HG03520 (cell line): ENCODE measurements around the gene SLC52A1.
"Not testable (repeated sequence)": the region's sequence is repeated elsewhere in the genome, so short reads cannot be mapped to it uniquely, and the experiment has no call there.

Experiments
- ATAC-seq: cut with Tn5 transposase; IDR thresholded peaks from one replicate; pipeline ENCODE4 v1.9.1; 2021; ENCODE audit warnings: mild to moderate bottlenecking, moderate library complexity; ENCODE audit not compliant: unreplicated experiment

Gene SLC52A1

DNA sequence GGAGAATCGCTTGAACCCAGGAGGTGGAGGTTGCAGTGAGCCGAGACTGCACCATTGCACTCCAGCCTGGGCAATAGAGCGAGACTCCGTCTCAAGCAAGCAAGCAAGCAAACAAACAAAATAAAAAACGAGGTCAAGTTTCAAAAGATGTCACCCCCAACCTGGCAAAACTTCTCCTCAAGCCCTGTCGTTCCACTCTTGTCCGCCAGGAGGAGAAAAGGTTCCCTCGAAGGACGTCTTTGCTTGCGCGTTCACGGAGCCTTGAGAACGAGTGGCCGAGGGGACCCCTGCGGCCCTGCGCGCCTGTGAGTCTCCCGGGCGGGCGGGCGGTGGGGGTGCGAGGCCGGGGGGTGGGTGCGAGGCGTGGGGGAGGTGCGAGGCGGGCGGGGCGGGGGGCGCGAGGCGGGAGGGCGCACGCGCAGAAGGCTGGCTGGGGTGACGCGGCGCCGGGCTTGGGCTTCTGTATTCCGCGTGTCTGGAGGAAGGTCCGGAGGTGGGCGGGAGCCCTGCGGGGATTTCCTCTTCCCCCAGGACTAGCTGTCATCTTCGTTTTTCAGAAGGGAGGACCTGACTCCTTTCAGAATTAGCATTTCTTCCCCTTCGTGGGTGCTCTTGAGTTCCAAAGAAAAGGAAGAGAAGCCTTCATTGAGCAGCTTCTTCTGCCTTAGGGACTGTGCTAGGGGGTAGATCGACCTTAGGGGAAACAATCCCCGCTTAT, 3.7 kb downstream of the SLC52A1 start:
- peak; percentile 63 for ATAC-seq

DNA sequence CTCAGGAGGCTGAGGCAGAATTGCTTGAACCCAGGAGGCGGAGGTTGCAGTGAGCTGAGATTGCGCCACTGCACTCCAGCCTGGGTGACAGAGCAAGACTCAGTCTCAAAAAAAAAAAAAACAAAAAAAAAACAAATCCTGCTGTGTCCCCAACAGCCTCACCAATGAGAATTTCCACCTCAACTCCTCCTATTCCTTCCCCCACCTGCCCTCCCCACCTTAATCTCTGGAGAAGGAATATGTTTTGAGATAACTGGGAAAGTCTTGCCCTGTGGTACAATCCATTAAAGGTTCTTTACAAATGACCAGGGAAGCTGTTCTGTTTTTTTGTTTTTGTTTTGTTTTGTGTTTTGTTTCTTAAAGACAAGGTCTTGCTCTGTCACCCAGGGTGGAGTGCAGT, 5.1 kb downstream of the SLC52A1 start:
- ATAC-seq = not testable (repeated sequence)

DNA sequence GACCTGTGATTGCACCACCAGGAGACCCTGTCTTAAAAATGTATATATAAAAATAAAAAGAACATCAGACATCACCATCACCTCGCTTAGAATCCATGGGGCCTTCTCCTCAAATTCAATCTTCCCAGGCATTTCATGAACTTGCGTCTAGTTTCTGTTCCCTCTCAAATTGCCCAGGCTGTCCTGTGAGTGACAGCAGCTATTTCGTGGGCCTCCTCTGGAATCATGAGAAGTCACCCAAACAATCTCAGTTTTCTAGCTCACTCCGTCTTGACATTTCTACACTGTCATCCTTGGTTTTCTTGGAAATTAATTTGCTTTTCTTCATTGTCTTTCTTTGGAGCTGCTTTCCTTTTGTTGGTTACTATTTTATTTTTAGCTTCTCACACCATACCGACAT, 7.3 kb downstream of the SLC52A1 start:
- no peak for ATAC-seq

DNA sequence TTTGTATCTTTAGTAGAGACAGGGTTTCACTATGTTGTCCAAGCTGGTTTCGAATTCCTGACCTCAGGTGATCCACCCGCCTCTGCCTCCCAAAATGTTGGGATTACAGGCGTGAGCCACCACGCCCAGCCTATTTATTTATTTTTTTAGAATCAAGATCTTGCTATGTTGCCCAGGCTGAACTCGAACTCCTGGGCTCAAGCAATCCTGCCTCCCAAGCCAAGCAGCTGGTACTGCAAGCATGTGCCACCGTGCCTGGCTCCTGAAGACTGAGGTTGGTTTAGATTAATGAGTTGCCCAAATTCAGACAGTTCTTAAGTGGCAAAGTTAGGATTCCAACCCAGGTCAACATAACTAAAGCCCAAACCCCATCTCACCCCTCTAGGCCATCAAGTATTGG, 7.9 kb downstream of the SLC52A1 start:
- ATAC-seq = no peak

DNA sequence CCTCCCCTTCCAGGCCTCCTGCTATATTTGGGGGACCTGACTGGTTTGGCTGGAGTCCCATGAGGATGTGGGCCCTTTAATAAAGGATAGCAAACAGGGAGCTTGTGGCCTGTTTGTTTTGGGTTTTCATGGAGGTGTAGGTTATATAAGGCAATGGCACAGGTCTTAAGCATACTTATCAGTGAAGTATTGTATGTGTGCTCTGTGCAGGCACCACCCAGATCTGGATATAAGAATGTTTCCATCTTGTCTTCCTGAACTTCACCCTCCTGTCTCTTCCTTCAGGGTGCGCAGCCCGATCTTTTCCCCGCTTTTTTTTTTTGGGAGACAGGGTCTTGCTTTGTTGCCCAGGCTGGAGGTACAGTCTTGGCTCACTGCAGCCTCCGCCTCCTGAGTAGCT, 10.6 kb downstream of the SLC52A1 start:
- ATAC-seq = no peak

DNA sequence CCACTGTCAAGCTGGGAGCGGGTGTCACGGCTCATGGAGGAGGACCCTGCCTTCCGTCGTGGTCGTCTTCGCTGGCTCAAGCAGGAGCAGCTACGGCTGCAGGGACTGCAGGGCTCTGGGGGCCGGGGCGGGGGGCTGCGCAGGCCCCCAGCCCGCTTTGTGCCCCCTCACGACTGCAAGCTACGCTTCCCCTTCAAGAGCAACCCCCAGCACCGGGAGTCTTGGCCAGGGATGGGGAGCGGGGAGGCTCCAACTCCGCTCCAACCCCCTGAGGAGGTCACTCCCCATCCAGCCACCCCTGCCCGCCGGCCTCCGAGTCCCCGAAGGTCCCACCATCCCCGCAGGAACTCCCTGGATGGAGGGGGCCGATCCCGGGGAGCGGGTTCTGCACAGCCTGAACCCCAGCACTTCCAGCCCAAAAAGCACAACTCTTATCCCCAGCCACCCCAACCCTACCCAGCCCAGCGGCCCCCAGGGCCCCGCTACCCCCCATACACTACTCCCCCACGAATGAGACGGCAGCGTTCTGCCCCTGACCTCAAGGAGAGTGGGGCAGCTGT, 11.6 kb downstream of the SLC52A1 start:
- no peak for ATAC-seq

DNA sequence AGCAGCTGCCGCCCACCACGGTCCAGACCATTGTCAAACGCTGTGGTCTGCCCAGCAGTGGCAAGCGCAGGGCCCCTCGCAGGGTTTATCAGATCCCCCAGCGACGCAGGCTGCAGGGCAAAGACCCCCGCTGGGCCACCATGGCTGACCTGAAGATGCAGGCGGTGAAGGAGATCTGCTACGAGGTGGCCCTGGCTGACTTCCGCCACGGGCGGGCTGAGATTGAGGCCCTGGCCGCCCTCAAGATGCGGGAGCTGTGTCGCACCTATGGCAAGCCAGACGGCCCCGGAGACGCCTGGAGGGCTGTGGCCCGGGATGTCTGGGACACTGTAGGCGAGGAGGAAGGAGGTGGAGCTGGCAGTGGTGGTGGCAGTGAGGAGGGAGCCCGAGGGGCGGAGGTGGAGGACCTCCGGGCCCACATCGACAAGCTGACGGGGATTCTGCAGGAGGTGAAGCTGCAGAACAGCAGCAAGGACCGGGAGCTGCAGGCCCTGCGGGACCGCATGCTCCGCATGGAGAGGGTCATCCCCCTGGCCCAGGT, 13.0 kb downstream of the SLC52A1 start:
- no peak for ATAC-seq

DNA sequence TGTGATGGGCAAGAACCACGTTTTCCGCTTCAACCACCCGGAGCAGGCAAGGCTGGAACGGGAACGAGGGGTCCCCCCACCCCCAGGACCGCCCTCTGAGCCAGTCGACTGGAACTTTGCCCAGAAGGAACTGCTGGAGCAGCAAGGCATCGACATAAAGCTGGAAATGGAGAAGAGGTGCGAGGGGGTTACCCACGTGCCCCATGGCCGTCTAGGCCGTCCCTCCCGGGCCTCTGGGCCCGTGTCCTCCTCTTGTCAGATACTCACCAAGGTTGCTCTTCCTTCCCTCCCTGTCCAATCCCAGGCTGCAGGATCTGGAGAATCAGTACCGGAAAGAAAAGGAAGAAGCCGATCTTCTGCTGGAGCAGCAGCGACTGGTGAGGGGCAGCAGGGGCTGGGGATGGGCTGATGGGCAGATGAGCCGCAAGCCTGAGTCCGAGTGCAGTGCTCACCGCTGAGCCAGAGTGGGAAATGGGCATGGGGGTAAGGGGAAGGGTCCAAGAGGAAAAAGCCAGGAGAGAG, 14.7 kb downstream of the SLC52A1 start:
- no peak for ATAC-seq

DNA sequence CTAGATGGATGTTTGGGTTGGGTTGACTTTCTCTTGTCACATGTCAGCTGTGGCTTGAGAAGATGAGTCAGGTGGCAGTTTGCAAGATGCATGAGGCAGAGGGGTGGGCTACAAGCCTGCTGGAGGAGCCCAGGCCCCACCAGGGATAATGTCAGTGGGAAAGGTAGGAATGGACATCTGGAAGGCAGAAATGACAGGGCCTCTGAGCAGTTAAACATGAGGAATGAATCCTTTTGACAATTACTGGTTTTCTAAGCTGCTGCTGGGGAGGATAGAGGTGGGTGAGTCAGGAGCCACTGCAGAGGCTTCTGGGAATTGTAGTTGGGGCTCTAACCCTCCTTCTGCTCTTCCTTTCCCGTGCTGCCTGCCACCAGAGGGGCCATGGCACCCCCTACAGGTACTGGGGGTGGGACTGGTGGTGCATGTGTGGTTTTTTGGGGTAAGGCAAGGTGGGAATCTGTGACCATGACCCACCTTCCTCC, 15.7 kb downstream of the SLC52A1 start:
- ATAC-seq = no peak

DNA sequence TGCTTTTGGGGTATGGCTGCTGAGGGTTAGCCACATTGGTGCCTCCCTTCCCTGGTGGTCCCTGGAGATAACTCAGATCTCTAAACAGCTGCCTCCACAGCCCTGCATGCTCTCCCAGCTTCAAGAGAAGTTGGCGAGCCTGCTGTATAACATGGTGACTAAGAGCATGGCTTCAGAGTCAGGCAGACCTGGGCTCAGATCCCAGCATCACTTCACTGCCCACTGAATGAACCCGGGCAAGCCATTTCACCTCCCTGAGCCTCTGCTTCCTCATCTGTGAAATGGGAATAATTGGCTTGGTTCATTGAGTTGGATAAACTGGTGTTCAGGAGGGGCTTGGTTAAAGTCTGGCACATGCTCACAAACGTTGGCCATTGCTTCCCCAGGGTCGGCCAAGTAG, 20.9 kb downstream of the SLC52A1 start:
- no peak for ATAC-seq

DNA sequence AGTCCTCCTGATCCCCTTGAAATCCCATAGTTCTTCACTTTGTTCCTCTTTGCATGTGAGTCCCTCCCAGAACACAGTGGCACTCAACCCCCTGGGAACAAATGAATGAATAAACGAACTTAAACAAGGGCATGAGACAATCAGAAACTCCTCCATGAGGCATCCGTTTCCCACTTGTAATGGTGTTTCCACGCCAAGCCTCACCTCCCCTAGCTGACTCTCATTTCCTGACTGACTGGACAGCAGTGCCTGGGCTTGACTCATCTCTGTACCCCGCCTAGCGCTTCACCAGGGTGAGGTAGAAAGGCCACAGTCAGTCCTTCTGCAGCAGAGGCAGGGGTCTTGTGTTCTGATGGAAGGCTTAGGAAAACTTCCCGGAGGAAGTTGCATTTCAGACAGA, 23.3 kb downstream of the SLC52A1 start:
- ATAC-seq = no peak

DNA sequence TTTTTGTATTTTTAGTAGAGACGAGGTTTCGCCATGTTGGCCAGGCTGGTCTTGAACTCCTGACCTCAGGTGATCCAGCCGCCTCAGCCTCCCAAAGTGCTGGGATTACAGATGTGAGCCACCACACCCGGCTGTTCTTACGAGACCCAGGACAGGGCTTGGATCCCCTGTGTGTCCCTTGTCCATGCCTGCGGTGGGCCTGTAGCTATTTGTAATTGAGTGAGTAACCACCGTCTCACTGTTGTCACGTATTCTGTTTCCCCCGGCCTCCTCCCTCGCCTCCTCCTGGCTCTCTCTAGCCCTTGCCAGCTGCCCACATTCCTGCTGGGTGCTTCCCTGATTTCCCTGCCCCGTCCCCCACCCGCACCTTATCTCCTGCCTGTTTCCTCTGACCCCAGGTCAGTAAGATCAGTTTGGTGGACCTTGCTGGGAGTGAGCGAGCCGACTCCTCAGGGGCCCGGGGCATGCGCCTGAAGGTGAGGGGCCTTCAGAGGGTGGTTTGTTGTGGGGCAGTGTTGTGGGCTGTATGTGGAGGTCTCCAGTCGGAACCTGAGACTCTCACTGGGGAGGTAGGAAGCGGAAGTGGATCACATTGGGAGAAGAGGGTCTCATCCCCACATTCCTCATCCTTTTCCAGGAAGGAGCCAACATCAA, 31.9 kb downstream of the SLC52A1 start:
- no peak for ATAC-seq

DNA sequence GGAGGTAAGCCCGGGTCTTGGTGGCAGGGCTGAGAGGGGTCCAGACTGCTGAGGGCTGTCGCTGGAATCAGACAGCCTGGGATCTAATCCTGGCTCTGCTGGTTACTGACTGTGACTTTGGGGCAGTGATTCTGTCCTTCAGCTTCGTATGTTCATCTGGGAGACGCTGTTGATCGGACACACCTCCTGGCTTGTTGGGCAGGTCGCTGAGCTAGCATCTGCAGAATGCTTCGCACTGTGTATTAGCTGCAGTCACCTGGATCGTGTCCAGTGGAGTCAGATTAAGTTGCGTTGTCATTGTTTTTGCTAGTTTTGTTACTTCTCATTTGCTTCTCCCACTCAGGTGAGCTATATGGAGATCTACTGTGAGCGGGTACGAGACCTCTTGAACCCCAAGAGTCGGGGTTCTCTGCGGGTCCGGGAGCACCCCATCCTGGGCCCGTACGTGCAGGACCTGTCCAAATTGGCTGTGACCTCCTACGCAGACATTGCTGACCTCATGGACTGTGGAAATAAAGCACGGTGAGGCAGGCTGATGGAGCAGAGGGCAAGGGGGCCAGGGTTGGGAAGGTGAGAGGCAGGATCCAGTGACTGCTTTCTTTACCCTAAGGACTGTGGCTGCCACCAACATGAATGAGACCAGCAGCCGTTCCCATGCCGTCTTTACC, 33.0 kb downstream of the SLC52A1 start:
- no peak for ATAC-seq

DNA sequence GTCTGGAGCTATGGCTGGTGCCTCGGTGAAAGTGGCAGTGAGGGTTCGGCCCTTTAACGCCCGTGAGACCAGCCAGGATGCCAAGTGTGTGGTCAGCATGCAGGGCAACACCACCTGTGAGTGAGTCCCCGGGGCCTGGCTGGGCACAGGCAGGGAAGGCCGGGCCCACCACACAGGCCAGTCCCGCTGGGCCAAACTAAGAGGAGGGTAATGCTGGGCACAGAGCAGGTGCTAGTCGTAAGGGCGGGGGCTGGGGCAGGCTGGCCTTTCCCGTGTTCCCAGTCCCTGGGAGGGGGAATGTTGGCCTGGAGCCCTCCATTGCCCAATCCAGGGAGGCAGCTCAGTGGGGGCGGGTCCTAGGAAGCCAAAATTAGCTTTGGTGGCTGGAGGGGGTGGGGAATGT, 35.0 kb downstream of the SLC52A1 start:
- no peak for ATAC-seq

DNA sequence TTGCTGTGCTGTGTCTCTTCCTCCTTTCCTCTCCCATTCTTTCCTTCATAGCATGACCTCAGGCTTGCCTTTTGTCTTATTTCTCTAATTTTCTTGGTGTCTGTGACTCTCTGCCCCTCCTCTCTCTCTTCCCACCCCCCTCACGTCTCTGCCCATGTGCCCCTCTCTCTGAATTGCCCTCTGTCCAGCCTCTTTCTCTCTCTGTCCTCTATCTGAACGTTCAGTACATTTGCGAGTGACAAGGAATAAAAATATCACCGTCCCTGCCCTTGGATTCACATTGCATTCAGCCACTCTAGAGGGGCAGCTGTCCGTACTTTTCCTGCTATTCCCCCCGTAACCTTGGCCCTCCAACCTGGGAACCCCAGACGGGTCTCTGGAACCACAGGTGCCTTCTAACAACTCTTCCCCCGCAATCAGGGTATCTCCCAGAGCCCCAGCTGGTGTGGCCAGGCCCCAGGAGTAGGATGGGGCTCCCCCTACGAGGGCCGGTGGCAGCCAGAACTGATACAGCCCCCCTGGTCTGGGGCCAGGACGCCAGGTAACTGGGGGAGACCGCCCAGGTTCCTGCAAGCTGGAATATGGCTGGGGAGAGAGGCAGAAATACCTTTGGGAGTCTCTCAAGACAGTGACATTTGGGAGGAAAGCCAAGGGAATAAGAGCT, 35.7 kb downstream of the SLC52A1 start:
- no peak for ATAC-seq

DNA sequence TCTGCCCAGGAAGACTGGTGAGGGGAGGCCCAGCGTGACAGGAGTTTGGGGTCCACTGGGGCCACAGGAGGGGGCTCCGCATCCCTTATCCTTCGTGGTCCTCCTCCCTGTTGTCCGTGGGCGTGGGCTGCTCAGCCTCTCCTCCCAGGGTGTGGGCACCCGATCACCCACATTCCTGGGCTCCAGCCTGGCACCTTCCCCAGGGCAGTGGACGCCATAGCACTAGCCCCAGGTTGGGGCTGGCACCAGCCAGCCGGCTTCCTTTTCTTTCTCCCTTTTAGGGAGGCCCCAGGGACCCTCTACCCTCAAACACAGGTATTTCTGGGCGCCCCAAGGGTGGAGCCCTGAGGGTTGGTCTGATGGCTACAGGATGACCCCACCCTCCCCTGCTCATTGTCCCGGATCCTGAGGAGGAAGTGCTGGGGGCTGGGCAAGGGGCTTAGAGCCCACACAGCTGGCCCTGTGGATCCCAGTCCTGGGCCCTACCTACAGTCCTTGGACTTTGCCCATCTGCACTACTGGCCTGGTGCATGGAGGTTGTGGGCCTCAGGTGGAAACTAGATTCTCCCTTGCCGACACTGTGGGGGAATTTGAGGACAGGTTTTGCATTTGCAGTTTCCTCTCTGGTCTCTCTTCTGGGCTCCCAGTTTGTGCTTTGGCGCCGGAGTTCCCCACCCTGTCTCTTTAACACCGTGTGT, 36.3 kb downstream of the SLC52A1 start:
- ATAC-seq = no peak

DNA sequence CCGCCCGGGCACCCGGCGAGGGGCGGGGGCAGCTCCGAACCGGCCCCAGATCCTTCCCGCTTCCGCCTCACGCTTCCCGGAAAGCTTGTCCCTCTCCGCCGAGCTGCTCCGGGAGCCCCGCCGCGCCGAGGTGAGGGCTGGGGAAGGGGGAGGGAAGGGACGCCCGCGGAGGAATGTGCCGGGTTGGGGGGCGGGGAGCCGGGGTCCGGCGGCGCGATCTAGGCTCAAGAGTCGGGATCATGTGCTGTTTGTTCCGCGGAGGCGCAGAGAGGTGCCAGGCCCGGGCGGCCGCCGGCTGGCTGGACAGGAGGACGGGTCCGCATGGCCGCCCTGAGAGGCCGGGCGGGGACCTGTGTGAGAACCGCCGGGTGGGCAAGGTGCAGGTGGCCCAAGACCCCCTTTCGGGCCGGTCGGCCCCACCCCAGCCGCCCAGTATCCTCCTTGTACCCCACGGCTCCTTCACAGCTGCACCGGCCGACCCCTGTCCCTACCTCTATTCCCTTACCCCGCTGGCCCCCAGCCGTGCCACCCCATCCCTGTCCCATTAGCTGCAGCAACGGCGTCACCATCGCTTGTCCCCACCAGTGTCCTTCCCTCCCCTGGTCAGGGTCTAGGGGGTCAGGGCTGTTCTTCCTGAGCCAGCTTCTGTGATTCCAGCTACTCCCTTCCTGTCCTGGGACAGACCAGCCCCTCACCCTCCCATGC, 37.0 kb downstream of the SLC52A1 start:
- no peak for ATAC-seq

DNA sequence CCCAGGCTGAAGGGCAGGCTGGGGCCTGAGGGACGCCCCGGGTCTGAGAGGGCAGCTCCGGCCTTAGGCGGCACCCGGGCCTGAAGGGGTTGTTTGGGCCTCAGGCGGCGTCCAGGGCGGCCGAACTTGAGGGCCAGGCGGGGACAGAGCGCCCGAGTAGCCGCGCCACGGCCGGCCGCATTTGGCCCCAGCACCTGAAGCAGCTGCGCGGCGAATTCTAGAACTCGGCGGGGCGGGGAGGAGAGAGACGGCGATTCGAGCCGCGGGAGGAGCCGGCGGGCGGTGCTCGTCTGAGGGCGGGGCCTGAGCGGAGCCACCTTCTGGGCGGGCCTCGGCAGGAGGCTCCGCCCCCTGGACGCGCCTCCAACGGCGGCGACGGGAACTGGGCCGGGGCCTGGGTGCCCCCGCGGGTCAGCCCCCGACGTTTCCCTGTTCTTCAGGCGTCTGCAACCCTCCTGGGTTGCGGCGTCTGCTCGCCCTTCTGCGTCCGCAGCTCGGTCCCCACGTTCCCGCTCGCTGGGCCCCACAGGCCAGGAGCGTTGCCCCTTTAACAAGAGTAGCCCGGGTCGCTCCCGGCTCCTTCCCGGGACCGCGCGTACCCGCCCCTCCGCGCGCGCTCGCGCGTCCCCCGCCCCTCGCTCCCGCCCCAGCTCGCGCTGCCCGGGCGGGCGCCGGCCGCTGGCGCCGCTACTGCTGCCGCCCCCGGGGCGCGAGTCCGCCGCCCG, 37.8 kb downstream of the SLC52A1 start, which contains the start of the genes INCA1 and KIF1C:
TSS of gene INCA1 (minus strand) at position 221 of the 725 bp plus-strand sequence. CDS start 3,085 bp downstream, outside the sequence.
TSS of gene KIF1C (plus strand) at position 649 of the 725 bp plus-strand sequence. CDS start 2,297 bp downstream, outside the sequence.
- peak; percentile 65 for ATAC-seq
